Ramos (cell line): ENCODE measurements around the gene KCNF1.

ENCODE experiments used
- in situ Hi-C: fragments of 300-500 bp; cut with MboI; formaldehyde crosslinking; loops from one replicate; pipeline ENCODE4 v1.14.3; 2022; ENCODE audit warnings: low sequenced_read_pairs; ENCODE audit not compliant: unreplicated experiment

The KCNF1 gene

GRCh38 chr2:10879624-10880585, 31.8 kb upstream of the KCNF1 start:
- in situ Hi-C loops: no loop called here

GRCh38 chr2:10880586-10881321, 31.0 kb upstream of the KCNF1 start:
- in situ Hi-C loops: no loop called here

GRCh38 chr2:10882568-10882967, 29.2 kb upstream of the KCNF1 start:
- in situ Hi-C loops: no loop called here

GRCh38 chr2:10883066-10883465, 28.7 kb upstream of the KCNF1 start:
- in situ Hi-C loops: no loop called here

- in situ Hi-C loops: no loop called here
Measured at GRCh38 chr2:10883801-10884478, 27.8 kb upstream of the KCNF1 start.

- in situ Hi-C loops: no loop called here
Measured at GRCh38 chr2:10884574-10884975, 27.2 kb upstream of the KCNF1 start.

GRCh38 chr2:10885094-10885860, 26.5 kb upstream of the KCNF1 start:
- in situ Hi-C loops: no loop called here

- in situ Hi-C loops: no loop called here
Measured at GRCh38 chr2:10887476-10887875, 24.3 kb upstream of the KCNF1 start.

- in situ Hi-C loops: no loop called here
Measured at GRCh38 chr2:10889651-10890215, 22.0 kb upstream of the KCNF1 start.

- in situ Hi-C loops: no loop called here
Measured at GRCh38 chr2:10890706-10891270, 20.9 kb upstream of the KCNF1 start.

- in situ Hi-C loops: no loop called here
Measured at GRCh38 chr2:10891390-10891789, 20.3 kb upstream of the KCNF1 start.

GRCh38 chr2:10891848-10892247, 19.9 kb upstream of the KCNF1 start:
- in situ Hi-C loops: no loop called here

- in situ Hi-C loops: no loop called here
Measured at GRCh38 chr2:10892316-10892715, 19.4 kb upstream of the KCNF1 start.

GRCh38 chr2:10892796-10893350, 18.9 kb upstream of the KCNF1 start:
- in situ Hi-C loops: no loop called here

GRCh38 chr2:10894264-10894935, 17.3 kb upstream of the KCNF1 start:
- in situ Hi-C loops: no loop called here

GRCh38 chr2:10895231-10895630, 16.5 kb upstream of the KCNF1 start:
- in situ Hi-C loops: no loop called here

GRCh38 chr2:10897956-10898355, 13.8 kb upstream of the KCNF1 start:
- in situ Hi-C loops: no loop called here

- in situ Hi-C loops: no loop called here
Measured at GRCh38 chr2:10900216-10901109, 11.3 kb upstream of the KCNF1 start.
